WTC11 (cell line): Measurements from ENCODE around the gene CLPTM1. TPM values are rescaled to one million over a fixed set of nuclear protein-coding genes. Genes with fewer than 3 reads are reported as not detected.
A peak's percentile ranks its signal among the peaks of the same experiment; 100 is the strongest.

Experiments used
- ATAC-seq: fragments of 200-7000 bp; cut with Tn5 transposase; 2 replicates; pipeline ENCODE4 v1.10.0; 2021; ENCODE audit warnings: mild to moderate bottlenecking, moderate library complexity
- CTCF ChIA-PET: fragments of 300-600 bp; sonication (Branson Sonifier 250); formaldehyde crosslinking; loops from one replicate; lab custom pipeline; 2021; ENCODE audit warnings: antibody characterized with exemption; lab: Charles Lee
- POLR2A ChIA-PET: fragments of 350-600 bp; sonication (Branson Sonifier 250); formaldehyde crosslinking; loops from one replicate; lab custom pipeline; 2021; ENCODE audit warnings: antibody characterized with exemption; lab: Charles Lee
- DNase-seq: peaks from one replicate; pipeline ENCODE4 v3.0.0; 2021; ENCODE audit warnings: low spot score
- H3K27ac Mint-ChIP-seq: 2 replicates; pipeline ENCODE4 v1.8.0; 2021; ENCODE audit warnings: mixed read lengths
- H3K27me3 Mint-ChIP-seq: 2 replicates; pipeline ENCODE4 v1.8.0; 2021; ENCODE audit warnings: low read depth, mild to moderate bottlenecking, moderate library complexity, mixed read lengths
- H3K36me3 Mint-ChIP-seq: 2 replicates; pipeline ENCODE4 v1.8.0; 2021; ENCODE audit warnings: mixed read lengths
- H3K4me1 Mint-ChIP-seq: 2 replicates; pipeline ENCODE4 v1.8.0; 2022; ENCODE audit warnings: mixed read lengths
- H3K4me3 Mint-ChIP-seq: 2 replicates; pipeline ENCODE4 v1.8.0; 2021; ENCODE audit warnings: mild to moderate bottlenecking, moderate library complexity, mixed read lengths
- H3K9me3 Mint-ChIP-seq: 2 replicates; pipeline ENCODE4 v1.8.0; 2021; ENCODE audit warnings: mixed read lengths
- ELF4 ChIP-seq: sonication (generic); formaldehyde crosslinking; IDR thresholded peaks from 2 replicates; pipeline ENCODE4 v1.8.1; 2022; ENCODE audit warnings: low read depth, mild to moderate bottlenecking, moderate library complexity, missing genetic modification reagents
- ESRRA ChIP-seq: sonication (generic); formaldehyde crosslinking; IDR thresholded peaks from 2 replicates; pipeline ENCODE4 v1.8.1; 2022; ENCODE audit warnings: mild to moderate bottlenecking, missing genetic modification reagents, borderline replicate concordance
- FOXK1 ChIP-seq: sonication (generic); formaldehyde crosslinking; IDR thresholded peaks from 2 replicates; pipeline ENCODE4 v1.8.0; 2022; ENCODE audit warnings: mild to moderate bottlenecking, moderate library complexity, missing genetic modification reagents
- FOXP4 ChIP-seq: sonication (generic); formaldehyde crosslinking; IDR thresholded peaks from 2 replicates; pipeline ENCODE4 v1.8.0; 2022; ENCODE audit warnings: mild to moderate bottlenecking, missing genetic modification reagents
- GRHL2 ChIP-seq: fragments of 250-450 bp; sonication (Bioruptor Pico); IDR thresholded peaks from 2 replicates; pipeline ENCODE4 v1.8.0; 2022; ENCODE audit warnings: mild to moderate bottlenecking, moderate library complexity; ENCODE audit not compliant: insufficient replicate concordance, severe bottlenecking
- GTF2I ChIP-seq: fragments of 250-450 bp; sonication (Bioruptor Pico); conservative IDR thresholded peaks from 2 replicates; pipeline ENCODE4 v1.4.0; 2021; ENCODE audit warnings: mild to moderate bottlenecking
- HMGXB4 ChIP-seq: sonication (generic); formaldehyde crosslinking; IDR thresholded peaks from 2 replicates; pipeline ENCODE4 v1.8.1; 2023; ENCODE audit warnings: mild to moderate bottlenecking, moderate library complexity, missing genetic modification reagents
- MAX ChIP-seq: sonication (generic); formaldehyde crosslinking; IDR thresholded peaks from 2 replicates; pipeline ENCODE4 v1.8.0; 2022; ENCODE audit warnings: mild to moderate bottlenecking, missing genetic modification reagents
- SMAD4 ChIP-seq: sonication (generic); formaldehyde crosslinking; IDR thresholded peaks from 2 replicates; pipeline ENCODE4 v1.8.0; 2022; ENCODE audit warnings: mild to moderate bottlenecking, missing genetic modification reagents
- USF2 ChIP-seq: sonication (generic); formaldehyde crosslinking; IDR thresholded peaks from 2 replicates; pipeline ENCODE4 v1.8.1; 2023; ENCODE audit warnings: mild to moderate bottlenecking, missing genetic modification reagents, moderate library complexity
- ZBTB43 ChIP-seq: sonication (generic); formaldehyde crosslinking; IDR thresholded peaks from 2 replicates; pipeline ENCODE4 v1.8.1; 2023; ENCODE audit warnings: mild to moderate bottlenecking, missing genetic modification reagents
- ZNF138 ChIP-seq: sonication (generic); formaldehyde crosslinking; conservative IDR thresholded peaks from 2 replicates; pipeline ENCODE4 v1.8.1; 2022; ENCODE audit warnings: mild to moderate bottlenecking, moderate library complexity, missing genetic modification reagents
- ZNF512 ChIP-seq: sonication (generic); formaldehyde crosslinking; IDR thresholded peaks from 2 replicates; pipeline ENCODE4 v1.8.1; 2022; ENCODE audit warnings: missing genetic modification reagents, borderline replicate concordance
- total RNA-seq: library from RNA; stranded (reverse); gene quantifications from 3 replicates; pipeline ENCODE4 v1.2.3, GENCODE V29; 2021
- TF ChIP-seq, protein P1 (sequence below): fragments of 200-600 bp; IDR thresholded peaks from 2 replicates; pipeline ENCODE4 v1.8.0; 2022; ENCODE audit warnings: antibody characterized with exemption
- TF ChIP-seq, protein P2 (sequence below): sonication (generic); formaldehyde crosslinking; IDR thresholded peaks from 2 replicates; pipeline ENCODE4 v1.8.0; 2022; ENCODE audit warnings: mild to moderate bottlenecking, missing genetic modification reagents
- TF ChIP-seq, protein P3 (sequence below): sonication (generic); formaldehyde crosslinking; IDR thresholded peaks from 2 replicates; pipeline ENCODE4 v1.8.0; 2023; ENCODE audit warnings: missing genetic modification reagents, mild to moderate bottlenecking, borderline replicate concordance

The CLPTM1 gene
- total RNA-seq, 1 experiment from 2014 or later = 85.6 TPM

GRCh38 chr19:45016388-45017314, 61.5 kb downstream of the CLPTM1 start:
- Mint-ChIP-seq H3K27ac (peak overlapping the region; percentile 49; the same call in 1 of the 2 replicates), H3K4me3 (no peak overlapping the region), H3K9me3 (no peaks in the 10 kb centered on the region), H3K36me3 (no peaks in the 10 kb centered on the region), H3K27me3 (no peaks in the 10 kb centered on the region), H3K4me1 (peaks cover 8% of the 10 kb centered on the region)
- ChIA-PET CTCF (interaction anchor here (0.6 to 2.1 kb wide), 23 partner anchors 8 to 291 kb away, joined by 3 to 16 read pairs (median 4); partner anchors contain the start of genes APOE, BLOC1S3, CLASRP and PPP1R37), POLR2A (no interaction called here)
- ATAC-seq (peak; percentile 96), DNase-seq (peak; percentile 87)
- TF ChIP-seq, protein P1, sequence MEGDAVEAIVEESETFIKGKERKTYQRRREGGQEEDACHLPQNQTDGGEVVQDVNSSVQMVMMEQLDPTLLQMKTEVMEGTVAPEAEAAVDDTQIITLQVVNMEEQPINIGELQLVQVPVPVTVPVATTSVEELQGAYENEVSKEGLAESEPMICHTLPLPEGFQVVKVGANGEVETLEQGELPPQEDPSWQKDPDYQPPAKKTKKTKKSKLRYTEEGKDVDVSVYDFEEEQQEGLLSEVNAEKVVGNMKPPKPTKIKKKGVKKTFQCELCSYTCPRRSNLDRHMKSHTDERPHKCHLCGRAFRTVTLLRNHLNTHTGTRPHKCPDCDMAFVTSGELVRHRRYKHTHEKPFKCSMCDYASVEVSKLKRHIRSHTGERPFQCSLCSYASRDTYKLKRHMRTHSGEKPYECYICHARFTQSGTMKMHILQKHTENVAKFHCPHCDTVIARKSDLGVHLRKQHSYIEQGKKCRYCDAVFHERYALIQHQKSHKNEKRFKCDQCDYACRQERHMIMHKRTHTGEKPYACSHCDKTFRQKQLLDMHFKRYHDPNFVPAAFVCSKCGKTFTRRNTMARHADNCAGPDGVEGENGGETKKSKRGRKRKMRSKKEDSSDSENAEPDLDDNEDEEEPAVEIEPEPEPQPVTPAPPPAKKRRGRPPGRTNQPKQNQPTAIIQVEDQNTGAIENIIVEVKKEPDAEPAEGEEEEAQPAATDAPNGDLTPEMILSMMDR = peak; percentile 54; the same call in 1 of the 2 replicates
- no peak for TF ChIP-seq SMAD4 (CRISPR knock-in tag)

GRCh38 chr19:45019187-45019586, 64.0 kb downstream of the CLPTM1 start:
- Mint-ChIP-seq H3K27ac (no peak overlapping the region; the same call in 1 of the 2 replicates), H3K36me3 (no peaks in the 10 kb centered on the region), H3K9me3 (no peaks in the 10 kb centered on the region), H3K4me3 (no peak overlapping the region), H3K4me1 (peaks cover 8% of the 10 kb centered on the region), H3K27me3 (no peaks in the 10 kb centered on the region)
- ChIA-PET POLR2A (no interaction called here), CTCF (interaction anchor here (1.3 to 1.7 kb wide), 2 partner anchors 20 to 40 kb away, joined by 4 to 6 read pairs; partner anchors contain the start of gene CLASRP)
- ATAC-seq (no peak), DNase-seq (no peak)
- TF ChIP-seq FOXP4 (CRISPR knock-in tag) (no peak), ZNF138 (no peak), ZNF512 (CRISPR knock-in tag) (no peak), MAX (CRISPR knock-in tag) (no peak), FOXK1 (CRISPR knock-in tag) (no peak), ZBTB43 (CRISPR knock-in tag) (no peak), HMGXB4 (CRISPR knock-in tag) (no peak), USF2 (CRISPR knock-in tag) (no peak), GTF2I (CRISPR knock-in tag) (no peak), ESRRA (no peak), GRHL2 (CRISPR knock-in tag) (no peak), ELF4 (CRISPR knock-in tag) (no peak)
- TF ChIP-seq, protein P2, sequence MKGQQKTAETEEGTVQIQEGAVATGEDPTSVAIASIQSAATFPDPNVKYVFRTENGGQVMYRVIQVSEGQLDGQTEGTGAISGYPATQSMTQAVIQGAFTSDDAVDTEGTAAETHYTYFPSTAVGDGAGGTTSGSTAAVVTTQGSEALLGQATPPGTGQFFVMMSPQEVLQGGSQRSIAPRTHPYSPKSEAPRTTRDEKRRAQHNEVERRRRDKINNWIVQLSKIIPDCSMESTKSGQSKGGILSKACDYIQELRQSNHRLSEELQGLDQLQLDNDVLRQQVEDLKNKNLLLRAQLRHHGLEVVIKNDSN (CRISPR knock-in tag) = no peak
- TF ChIP-seq, protein P3, sequence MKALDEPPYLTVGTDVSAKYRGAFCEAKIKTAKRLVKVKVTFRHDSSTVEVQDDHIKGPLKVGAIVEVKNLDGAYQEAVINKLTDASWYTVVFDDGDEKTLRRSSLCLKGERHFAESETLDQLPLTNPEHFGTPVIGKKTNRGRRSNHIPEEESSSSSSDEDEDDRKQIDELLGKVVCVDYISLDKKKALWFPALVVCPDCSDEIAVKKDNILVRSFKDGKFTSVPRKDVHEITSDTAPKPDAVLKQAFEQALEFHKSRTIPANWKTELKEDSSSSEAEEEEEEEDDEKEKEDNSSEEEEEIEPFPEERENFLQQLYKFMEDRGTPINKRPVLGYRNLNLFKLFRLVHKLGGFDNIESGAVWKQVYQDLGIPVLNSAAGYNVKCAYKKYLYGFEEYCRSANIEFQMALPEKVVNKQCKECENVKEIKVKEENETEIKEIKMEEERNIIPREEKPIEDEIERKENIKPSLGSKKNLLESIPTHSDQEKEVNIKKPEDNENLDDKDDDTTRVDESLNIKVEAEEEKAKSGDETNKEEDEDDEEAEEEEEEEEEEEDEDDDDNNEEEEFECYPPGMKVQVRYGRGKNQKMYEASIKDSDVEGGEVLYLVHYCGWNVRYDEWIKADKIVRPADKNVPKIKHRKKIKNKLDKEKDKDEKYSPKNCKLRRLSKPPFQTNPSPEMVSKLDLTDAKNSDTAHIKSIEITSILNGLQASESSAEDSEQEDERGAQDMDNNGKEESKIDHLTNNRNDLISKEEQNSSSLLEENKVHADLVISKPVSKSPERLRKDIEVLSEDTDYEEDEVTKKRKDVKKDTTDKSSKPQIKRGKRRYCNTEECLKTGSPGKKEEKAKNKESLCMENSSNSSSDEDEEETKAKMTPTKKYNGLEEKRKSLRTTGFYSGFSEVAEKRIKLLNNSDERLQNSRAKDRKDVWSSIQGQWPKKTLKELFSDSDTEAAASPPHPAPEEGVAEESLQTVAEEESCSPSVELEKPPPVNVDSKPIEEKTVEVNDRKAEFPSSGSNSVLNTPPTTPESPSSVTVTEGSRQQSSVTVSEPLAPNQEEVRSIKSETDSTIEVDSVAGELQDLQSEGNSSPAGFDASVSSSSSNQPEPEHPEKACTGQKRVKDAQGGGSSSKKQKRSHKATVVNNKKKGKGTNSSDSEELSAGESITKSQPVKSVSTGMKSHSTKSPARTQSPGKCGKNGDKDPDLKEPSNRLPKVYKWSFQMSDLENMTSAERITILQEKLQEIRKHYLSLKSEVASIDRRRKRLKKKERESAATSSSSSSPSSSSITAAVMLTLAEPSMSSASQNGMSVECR = no peak
